SK-N-SH (cell line): ENCODE results near the gene PTBP2. TPM values are rescaled to one million over a fixed set of nuclear protein-coding genes. Genes with fewer than 3 reads are reported as not detected.
A peak's percentile ranks its signal among the peaks of the same experiment; 100 is the strongest.

Source experiments
- CTCF ChIA-PET: fragments of 300-600, 350-600 bp; formaldehyde crosslinking; extraction: SDS; loops from one replicate; lab custom pipeline; 2021; lab: Yijun Ruan, JAX
- POLR2A ChIA-PET: fragments of 350-600 bp; sonication (Branson Sonifier 250); formaldehyde crosslinking; extraction: SDS; loops from one replicate; lab custom pipeline; 2020; ENCODE audit warnings: antibody characterized with exemption, inconsistent platforms; lab: Yijun Ruan, JAX
- DNase-seq: peaks from one replicate; pipeline ENCODE4 v3.0.0; 2012
- H2AFZ ChIP-seq: fragments of 200-600 bp; sonication (generic); 2 replicates; pipeline ENCODE4 v1.8.1; 2016; ENCODE audit warnings: antibody characterized with exemption, mild to moderate bottlenecking, low read depth
- H3F3A ChIP-seq: fragments of 200-600 bp; sonication (generic); replicated peaks from 2 replicates; pipeline ENCODE3; 2016; ENCODE audit warnings: antibody characterized with exemption, mild to moderate bottlenecking; ENCODE audit not compliant: insufficient read depth
- H3K27ac ChIP-seq, 2 experiments: fragments of 200-500 bp in 1 of 2; fragments of 200-600 bp in 1 of 2; sonication (Bioruptor generic) in 1 of 2; sonication (generic), shearing (Covaris generic) in 1 of 2; 2 replicates each; pipeline versions ENCODE4 v1.5.1 to v1.6.1; 2014 to 2016; ENCODE audit warnings: low read depth in 2 of 2, inconsistent platforms in 1 of 2, low read length in 1 of 2, mild to moderate bottlenecking in 1 of 2, mixed read lengths in 1 of 2
- H3K27me3 ChIP-seq: fragments of 200-600 bp; sonication (generic), shearing (Covaris generic); 2 replicates; pipeline ENCODE4 v1.6.1; 2016; ENCODE audit warnings: mixed run types; ENCODE audit not compliant: insufficient read depth
- H3K36me3 ChIP-seq, 2 experiments: fragments of 200-500 bp in 1 of 2; fragments of 200-600 bp in 1 of 2; sonication (Bioruptor generic) in 1 of 2; sonication (generic) in 1 of 2; replicated peaks in 1 of 2; 2 replicates each; pipeline versions ENCODE3 to v1.5.1; 2014 to 2016; ENCODE audit warnings: low read length in 1 of 2, mild to moderate bottlenecking in 1 of 2; ENCODE audit not compliant: insufficient read depth in 2 of 2, control insufficient read depth in 1 of 2
- H3K4me1 ChIP-seq, 2 experiments: fragments of 200-500 bp in 1 of 2; fragments of 200-600 bp in 1 of 2; sonication (Bioruptor generic) in 1 of 2; sonication (generic), shearing (Covaris generic) in 1 of 2; 2 replicates each; pipeline versions ENCODE4 v1.5.1 to v1.6.1; 2014 to 2016; ENCODE audit warnings: low read depth in 1 of 2, low read length in 1 of 2, mixed run types in 1 of 2; ENCODE audit not compliant: insufficient read depth in 2 of 2, control insufficient read depth in 1 of 2
- H3K4me2 ChIP-seq: fragments of 200-600 bp; sonication (generic), shearing (Covaris generic); 2 replicates; pipeline ENCODE4 v1.6.1; 2017; ENCODE audit warnings: mixed run types
- H3K4me3 ChIP-seq, 2 experiments: fragments of 200-500 bp in 1 of 2; fragments of 200-600 bp in 1 of 2; sonication (Bioruptor generic) in 1 of 2; sonication (generic), shearing (Covaris generic) in 1 of 2; 2 replicates each; pipeline versions ENCODE4 v1.5.1 to v1.8.1; 2014 to 2016; ENCODE audit warnings: low read depth in 2 of 2, inconsistent platforms in 1 of 2, low read length in 1 of 2, mild to moderate bottlenecking in 1 of 2, mixed read lengths in 1 of 2, moderate library complexity in 1 of 2
- H3K79me2 ChIP-seq: fragments of 200-600 bp; sonication (generic); 2 replicates; pipeline ENCODE4 v1.8.1; 2017; ENCODE audit warnings: mild to moderate bottlenecking; ENCODE audit not compliant: insufficient read depth
- H3K9ac ChIP-seq: fragments of 200-600 bp; sonication (generic); 2 replicates; pipeline ENCODE4 v1.6.1; 2017; ENCODE audit warnings: mixed run types
- H3K9me2 ChIP-seq: fragments of 200-600 bp; sonication (generic); 2 replicates; pipeline ENCODE4 v1.6.1; 2017; ENCODE audit warnings: mixed run types
- H3K9me3 ChIP-seq: fragments of 200-600 bp; sonication (generic); 2 replicates; pipeline ENCODE4 v1.6.1; 2017; ENCODE audit warnings: mixed run types, mild to moderate bottlenecking, moderate library complexity
- H4K20me1 ChIP-seq: fragments of 200-600 bp; sonication (generic); 2 replicates; pipeline ENCODE4 v1.6.1; 2017; ENCODE audit warnings: mild to moderate bottlenecking, mixed run types; ENCODE audit not compliant: insufficient read depth
- EZH2phosphoT487 ChIP-seq: fragments of 200-600 bp; sonication (generic); IDR thresholded peaks from 2 replicates; pipeline ENCODE4 v1.6.1; 2017; ENCODE audit warnings: low read depth, mixed run types, mild to moderate bottlenecking, antibody characterized with exemption, moderate library complexity, borderline replicate concordance
- FOXJ3 ChIP-seq: sonication (generic); formaldehyde crosslinking; IDR thresholded peaks from 2 replicates; pipeline ENCODE4 v1.5.1; 2020; ENCODE audit warnings: mild to moderate bottlenecking, missing genetic modification reagents
- GATA2 ChIP-seq: sonication (generic); formaldehyde crosslinking; IDR thresholded peaks from 2 replicates; pipeline ENCODE4 v1.5.0; 2020; ENCODE audit warnings: mild to moderate bottlenecking, missing genetic modification reagents
- JUND ChIP-seq: IDR thresholded peaks from 2 replicates; pipeline ENCODE4 v1.4.0; 2012
- MAX ChIP-seq: IDR thresholded peaks from 2 replicates; pipeline ENCODE4 v1.4.0; 2012; ENCODE audit warnings: low read depth
- MEF2A ChIP-seq: IDR thresholded peaks from 2 replicates; pipeline ENCODE4 v1.4.0; 2012; ENCODE audit warnings: low read depth, borderline replicate concordance
- NFIC ChIP-seq: IDR thresholded peaks from 2 replicates; pipeline ENCODE4 v1.4.0; 2012; ENCODE audit warnings: borderline replicate concordance
- NRF1 ChIP-seq: IDR thresholded peaks from 2 replicates; pipeline ENCODE4 v1.6.1; 2012; ENCODE audit warnings: low read depth, mild to moderate bottlenecking, low read length
- PBX3 ChIP-seq: IDR thresholded peaks from 2 replicates; pipeline ENCODE4; 2012
- POLR2AphosphoS5 ChIP-seq: IDR thresholded peaks from 2 replicates; pipeline ENCODE4 v1.6.1; 2012; ENCODE audit warnings: low read depth, low read length
- RCOR1 ChIP-seq: fragments of 150-350 bp; IDR thresholded peaks from 2 replicates; pipeline ENCODE4 v1.6.1; 2017; ENCODE audit warnings: antibody characterized with exemption, low read length
- RXRA ChIP-seq: IDR thresholded peaks from 2 replicates; pipeline ENCODE4 v1.4.0; 2012; ENCODE audit warnings: low read depth, mild to moderate bottlenecking, borderline replicate concordance
- TEAD4 ChIP-seq: IDR thresholded peaks from 2 replicates; pipeline ENCODE4 v1.4.0; 2012; ENCODE audit warnings: mild to moderate bottlenecking, borderline replicate concordance; ENCODE audit not compliant: insufficient read depth
- USF1 ChIP-seq: IDR thresholded peaks from 2 replicates; pipeline ENCODE4 v1.4.0; 2012; ENCODE audit warnings: low read depth, borderline replicate concordance
- YY1 ChIP-seq: IDR thresholded peaks from 2 replicates; pipeline ENCODE4 v1.4.0; 2012; ENCODE audit warnings: low read depth, mild to moderate bottlenecking
- ZBTB33 ChIP-seq: IDR thresholded peaks from 2 replicates; pipeline ENCODE4 v1.4.0; 2012; ENCODE audit warnings: low read depth, borderline replicate concordance
- WGBS: methylation state at CpG from one replicate; pipeline ENCODE4 v1.1.6; 2017; ENCODE audit warnings: low lambda C conversion rate; 5-methylcytosine and 5-hydroxymethylcytosine counted together
- polyA plus RNA-seq, 3 experiments: library from polyadenylated mRNA; depleted of rRNA; stranded (reverse); fragments of >200 nt; gene quantifications; 2 replicates each; pipeline ENCODE4 v1.2.3, GENCODE V29; 2012

PTBP2 gene
- polyA plus RNA-seq (2012; rRNA removed): 7.3 and 9.8 TPM in 2 replicates
- 7.4 and 9.0 TPM in 2 replicates for polyA plus RNA-seq (2012; cell fraction: cytosol; rRNA removed)
- 22.5 and 37.8 TPM in 2 replicates for polyA plus RNA-seq (2012; cell fraction: nucleus; rRNA removed)

- CTCF ChIA-PET: no interaction called here
Observed at GRCh38 chr1:96721416-96722160, at the start of gene PTBP2. TSS of gene PTBP2 (plus strand) at chr1:96721784. CDS start at chr1:96721865, 81 bp downstream.

GRCh38 chr1:96674915-96675314 lies 46.7 kb upstream of the PTBP2 start:
- H4K20me1 ChIP-seq: no peaks in the 10 kb centered on the region
- CTCF ChIA-PET: no interaction called here
- WGBS: 20% methylated on average over 1 of the region's 1 CpG

More at GRCh38 chr1:96721416-96722160, at the start of gene PTBP2:
- POLR2A ChIA-PET: interaction anchor here (2.0 kb wide), 1 partner anchor 183 kb away, joined by 7 read pairs; no protein-coding TSS in a partner anchor
- WGBS: under 1% methylated on average over 13 of the region's 75 CpGs
- Histone ChIP-seq H3K4me1 (peaks cover 8 to 9% of the 10 kb centered on the region in 2 experiments; a peak in 2 of 4 replicates), H3K4me2 (peak within 1 kb of the TSS; percentile 95), H3K9me3 (no peaks in the 10 kb centered on the region), H3K36me3 (peaks cover 8 to 12% of the 10 kb centered on the region in 2 experiments), H3K9me2 (no peaks in the 10 kb centered on the region), H3K4me3 (peak within 1 kb of the TSS; percentile 87 to 97), H3K9ac (peak within 1 kb of the TSS; percentile 99), H2AFZ (peak within 1 kb of the TSS; percentile 88), H4K20me1 (peaks cover 22% of the 10 kb centered on the region), H3K27me3 (no peaks in the 10 kb centered on the region), H3K27ac (peak within 1 kb of the TSS; percentile 87 to 95), H3F3A (no peaks in the 10 kb centered on the region), H3K79me2 (peaks cover 49% of the 10 kb centered on the region)
- TF ChIP-seq ZBTB33: no peak
- no peak for TF ChIP-seq MEF2A
- no peak for TF ChIP-seq NFIC
- TF ChIP-seq POLR2AphosphoS5: peak; percentile 84
- TF ChIP-seq YY1: peak; percentile 88
- TF ChIP-seq NRF1: 0 out of 2 replicates have a peak, but pooled peaks have one; percentile 39
- TF ChIP-seq EZH2phosphoT487: no peak
- DNase-seq: peak; percentile 95

More at GRCh38 chr1:96674915-96675314, 46.7 kb upstream of the PTBP2 start:
- POLR2A ChIA-PET: no interaction called here
- H3K9me3 ChIP-seq: no peaks in the 10 kb centered on the region
- H3K9me2 ChIP-seq: no peaks in the 10 kb centered on the region
- H3K4me3 ChIP-seq: no peak overlapping the region
- H3K4me2 ChIP-seq: no peak overlapping the region
- DNase-seq: no peak
- no peak overlapping the region for H3K27ac ChIP-seq
- TF ChIP-seq MAX (no peak), GATA2 (CRISPR knock-in tag) (no peak), POLR2AphosphoS5 (no peak), ZBTB33 (no peak), JUND (no peak), NFIC (no peak), USF1 (no peak), FOXJ3 (CRISPR knock-in tag) (no peak), PBX3 (no peak), YY1 (no peak), RCOR1 (no peak), EZH2phosphoT487 (no peak), RXRA (no peak), TEAD4 (no peak)
- no peaks in the 10 kb centered on the region for H3K27me3 ChIP-seq
- no peaks in the 10 kb centered on the region for H3F3A ChIP-seq
- no peak overlapping the region for H2AFZ ChIP-seq
- H3K79me2 ChIP-seq: no peaks in the 10 kb centered on the region
- no peaks in the 10 kb centered on the region for H3K36me3 ChIP-seq
- no peak overlapping the region for H3K9ac ChIP-seq
- no peaks in the 10 kb centered on the region; a peak in 1 of 4 replicates for H3K4me1 ChIP-seq
